Cortex of kidney (tissue), 1 donor: ENCODE results near the gene SHMT1.
"Not testable (repeated sequence)": the region's sequence is repeated elsewhere in the genome, so short reads cannot be mapped to it uniquely, and the experiment has no call there.

ENCODE experiments used
- DNase-seq: peaks from one replicate; lab custom pipeline; 2025; lab: John Stamatoyannopoulos, UW

Gene SHMT1

DNA sequence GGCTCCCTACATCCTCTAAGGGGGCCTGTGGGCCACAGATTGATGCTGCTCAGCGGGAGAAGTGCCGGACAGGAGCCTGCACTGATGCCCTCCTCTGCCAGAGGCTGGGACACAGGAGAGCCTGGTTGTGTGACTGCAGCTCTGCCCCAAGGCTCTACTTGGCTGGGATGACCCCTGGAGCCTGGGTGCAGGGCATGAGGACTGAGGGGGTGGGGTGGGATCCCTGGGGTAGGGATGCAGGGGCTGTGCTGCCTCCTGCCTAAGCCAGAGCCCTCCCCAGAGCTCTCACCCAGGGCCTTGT is 14.8 kb upstream of the SHMT1 start:
- DNase-seq = no peak

DNA sequence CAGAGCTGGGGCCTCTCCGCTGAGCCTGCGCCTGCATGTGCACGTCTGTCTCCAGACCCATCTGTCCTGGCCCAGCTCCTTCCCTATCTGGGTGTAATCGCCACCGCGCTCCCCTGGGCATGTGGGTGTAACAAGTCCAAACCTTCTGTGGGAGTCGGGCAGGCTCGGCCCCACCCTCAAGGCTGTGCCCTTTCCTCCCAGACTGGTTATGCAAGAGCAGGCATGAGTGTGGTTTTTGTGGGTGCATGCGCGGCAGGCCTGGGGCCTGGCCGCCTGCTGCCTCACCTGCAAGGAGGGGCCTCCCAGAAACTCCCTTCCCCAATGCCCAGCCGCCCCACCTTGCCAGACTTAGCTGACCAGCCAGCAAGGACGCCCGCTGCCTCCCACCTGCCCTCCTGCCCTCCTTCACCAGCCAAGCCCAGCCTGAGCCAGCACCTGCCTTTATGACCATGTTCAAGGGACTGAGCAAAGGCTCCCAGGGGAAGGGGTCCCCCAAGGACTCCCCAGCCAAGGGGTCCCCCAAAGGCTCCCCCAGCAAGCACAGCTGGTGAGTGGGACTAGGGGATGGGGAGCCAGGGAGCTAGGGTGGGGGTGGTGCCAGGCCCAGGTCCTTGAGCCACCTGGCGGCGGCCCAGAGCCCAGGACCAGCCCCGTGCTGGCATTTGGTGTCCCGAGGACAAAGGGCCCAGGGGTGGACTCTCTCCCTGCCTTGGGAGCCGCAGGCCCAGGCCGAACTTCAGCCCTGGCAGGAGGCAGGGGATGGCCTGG is 14.3 kb upstream of the SHMT1 start, which contains the start of gene EVPLL:
Gene EVPLL (plus strand): TSS at position 342 of the 768 bp plus-strand sequence. CDS start 3,160 bp downstream, outside the sequence.
- no peak for DNase-seq

DNA sequence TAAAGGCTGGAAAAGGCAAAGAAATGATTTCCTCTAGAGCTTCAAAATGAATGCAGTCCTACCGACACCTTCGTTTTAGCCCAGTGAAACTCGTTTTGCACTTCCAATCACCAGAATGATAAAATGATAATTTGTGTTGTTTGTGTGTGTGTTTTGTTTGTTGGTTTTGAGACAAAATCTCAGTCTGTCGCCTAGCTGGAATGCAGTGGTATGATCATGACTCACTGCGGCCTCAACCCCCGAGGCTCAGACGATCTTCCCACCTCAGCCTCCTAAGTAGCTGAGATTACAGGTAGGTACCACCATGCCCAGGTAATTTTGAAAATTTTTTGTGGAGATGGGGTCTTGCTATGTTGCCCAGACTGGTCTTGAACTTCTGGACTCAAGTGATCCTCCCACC is 10.9 kb upstream of the SHMT1 start:
- no peak for DNase-seq

GRCh38 chr17:18373181-18373580 is 9.8 kb upstream of the SHMT1 start:
- DNase-seq = not testable (repeated sequence)

GRCh38 chr17:18371455-18371854 is 8.1 kb upstream of the SHMT1 start:
- DNase-seq = no peak

DNA sequence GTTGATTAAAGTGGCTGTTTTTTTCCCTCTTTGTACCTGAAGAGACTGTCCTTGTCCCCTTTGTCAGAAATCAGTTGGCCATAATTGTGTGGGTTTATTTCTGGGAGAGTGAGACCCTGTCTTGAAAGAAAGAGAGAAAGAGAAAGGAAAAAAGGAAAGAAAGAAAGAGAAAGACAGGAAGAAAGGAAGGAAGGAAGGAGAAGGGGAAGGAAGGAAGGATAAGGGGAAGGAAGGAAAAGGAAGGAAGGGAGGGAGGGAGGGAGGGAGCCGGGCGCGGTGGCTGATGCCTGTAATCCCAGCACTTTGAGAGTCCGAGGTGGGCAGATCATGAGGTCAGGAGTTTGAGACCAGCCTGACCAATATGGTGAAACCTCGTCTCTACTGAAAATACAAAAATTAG is 7.4 kb upstream of the SHMT1 start:
- DNase-seq = no peak

DNA sequence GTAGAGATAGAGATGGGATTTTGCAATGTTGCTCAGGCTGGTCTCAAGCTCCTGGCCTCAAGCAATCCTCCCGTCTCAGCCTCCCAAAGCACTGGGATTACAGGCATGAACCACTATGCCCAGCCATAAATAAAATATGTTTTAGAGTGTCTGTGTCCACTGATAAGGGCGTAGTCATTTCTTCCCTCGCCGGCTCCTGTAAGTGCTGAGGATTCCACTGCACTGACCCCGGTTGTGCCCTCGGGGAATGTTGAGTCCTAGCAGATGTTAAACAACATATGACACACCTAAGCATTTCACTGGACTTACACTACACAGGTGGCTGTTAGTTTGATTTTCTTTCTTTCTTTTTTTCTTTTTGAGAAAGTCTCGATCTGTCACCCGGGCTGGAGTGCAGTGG is 5.6 kb upstream of the SHMT1 start:
- DNase-seq = no peak

DNA sequence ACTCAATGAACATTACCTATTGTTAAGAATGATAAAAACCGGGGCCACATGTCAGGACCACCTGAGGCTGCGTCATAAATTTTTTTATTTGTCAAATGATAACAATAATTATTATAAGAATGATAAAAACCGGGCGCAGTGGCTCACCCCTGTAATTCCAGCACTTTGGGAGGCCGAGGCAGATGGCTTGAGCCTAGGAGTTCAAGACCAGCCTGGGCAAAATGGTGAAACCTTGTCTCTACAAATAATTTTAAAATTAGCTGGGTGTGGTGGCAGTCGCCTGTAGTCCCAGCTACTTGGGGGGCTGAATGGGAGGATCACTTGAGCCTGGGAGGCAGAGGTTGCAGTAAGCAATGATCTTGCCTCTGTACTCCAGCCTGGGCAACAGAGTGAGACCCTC is 816 bp upstream of the SHMT1 start:
- no peak for DNase-seq

DNA sequence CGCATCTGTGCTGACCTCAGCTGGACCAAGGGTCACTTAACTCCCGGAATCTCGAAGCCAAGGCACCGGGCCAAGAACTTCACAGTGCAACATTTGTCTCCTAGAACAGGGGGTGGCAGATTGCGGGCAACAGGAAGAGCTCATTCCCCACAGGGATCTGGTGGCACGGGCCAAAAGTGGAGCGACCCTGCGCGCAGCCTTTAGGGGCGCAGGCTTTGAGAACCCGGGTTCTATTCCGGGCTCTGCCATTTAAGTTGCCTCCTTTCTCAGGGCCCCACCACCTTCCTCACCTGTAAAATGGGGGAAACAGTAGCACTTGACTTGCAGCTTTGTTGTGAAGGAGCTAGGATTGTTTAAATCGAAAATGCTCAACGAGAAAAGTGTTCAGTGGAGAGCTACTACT is 651 bp downstream of the SHMT1 start:
- DNase-seq = no peak

DNA sequence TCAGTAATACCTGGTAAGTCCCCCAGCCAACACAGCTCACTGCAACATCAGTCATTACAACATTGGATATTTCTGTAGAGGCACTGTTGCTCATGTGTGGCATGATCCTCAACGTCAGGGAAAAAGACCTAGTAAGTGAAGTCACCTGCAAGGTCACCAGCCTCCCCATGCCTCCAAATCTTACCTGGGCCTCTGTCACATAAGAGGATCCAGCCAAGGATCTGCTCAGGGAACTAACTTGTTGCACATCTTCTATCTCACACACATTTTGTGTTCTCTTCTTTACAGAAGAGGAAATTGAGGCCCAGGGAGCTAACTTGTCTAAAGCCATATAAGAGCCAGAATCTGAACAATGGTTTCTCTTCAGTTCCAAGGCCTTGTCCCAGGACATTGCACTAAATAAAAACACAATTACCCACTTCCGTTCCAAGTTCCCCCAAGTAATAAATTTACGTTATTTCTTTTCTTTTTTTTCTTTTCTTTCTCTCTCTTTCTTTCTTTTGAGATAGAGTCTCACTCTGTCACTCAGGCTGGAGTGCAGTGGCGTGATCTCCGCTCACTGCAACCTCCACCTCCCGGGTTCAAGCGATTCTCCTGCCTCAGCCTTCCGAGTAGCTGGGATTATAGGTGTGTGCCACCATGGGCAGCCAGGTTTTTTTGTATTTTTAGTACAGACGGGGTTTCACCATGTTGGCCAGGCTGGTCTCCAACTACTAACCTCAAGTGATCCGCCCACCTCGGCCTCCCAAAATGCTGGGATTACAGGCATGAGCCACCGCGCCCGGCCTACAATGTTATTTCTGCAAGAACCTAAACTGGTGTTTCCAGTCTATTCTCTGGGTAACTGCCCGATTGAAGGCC is 1.3 kb downstream of the SHMT1 start:
- no peak for DNase-seq

DNA sequence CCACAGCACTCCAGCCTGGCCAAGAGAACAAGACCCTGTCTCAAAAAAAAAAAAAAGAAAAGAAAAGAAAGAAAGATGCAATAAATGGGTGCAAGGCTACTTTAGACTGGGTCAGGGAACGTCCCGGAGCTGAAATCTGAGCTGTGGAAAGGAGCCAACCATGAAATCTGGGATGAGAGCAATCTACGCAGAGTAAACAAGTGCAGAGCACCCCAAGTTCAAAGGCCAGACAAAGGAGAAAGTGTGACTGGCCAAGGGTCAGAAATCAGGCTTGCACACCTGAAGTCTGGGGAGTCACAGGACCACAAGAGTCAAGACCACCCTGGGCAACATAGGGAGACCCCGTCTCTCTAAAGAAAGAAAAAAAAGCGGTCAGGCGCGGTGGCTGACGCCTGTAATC is 2.8 kb downstream of the SHMT1 start:
- no peak for DNase-seq

DNA sequence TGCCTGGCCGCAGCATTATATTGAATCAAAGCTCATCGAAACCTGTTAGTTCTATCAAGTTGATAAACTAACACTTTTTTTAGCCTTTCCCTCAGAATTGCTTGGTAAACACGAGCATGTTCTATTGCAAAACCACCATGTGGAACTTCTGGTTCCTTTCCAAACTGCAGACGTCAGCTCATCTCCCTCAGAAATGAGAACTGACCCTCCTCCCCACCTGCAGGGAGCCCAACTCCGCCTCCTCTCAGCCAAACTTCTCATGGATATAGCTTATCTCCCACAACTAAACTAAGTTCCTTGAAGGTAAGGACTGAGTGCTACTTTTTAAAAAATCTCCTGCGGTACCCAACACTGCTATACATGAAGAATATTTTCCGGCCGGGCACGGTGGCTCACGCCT is 6.7 kb downstream of the SHMT1 start:
- no peak for DNase-seq

GRCh38 chr17:18353541-18353940 is 9.8 kb downstream of the SHMT1 start:
- DNase-seq = no peak

DNA sequence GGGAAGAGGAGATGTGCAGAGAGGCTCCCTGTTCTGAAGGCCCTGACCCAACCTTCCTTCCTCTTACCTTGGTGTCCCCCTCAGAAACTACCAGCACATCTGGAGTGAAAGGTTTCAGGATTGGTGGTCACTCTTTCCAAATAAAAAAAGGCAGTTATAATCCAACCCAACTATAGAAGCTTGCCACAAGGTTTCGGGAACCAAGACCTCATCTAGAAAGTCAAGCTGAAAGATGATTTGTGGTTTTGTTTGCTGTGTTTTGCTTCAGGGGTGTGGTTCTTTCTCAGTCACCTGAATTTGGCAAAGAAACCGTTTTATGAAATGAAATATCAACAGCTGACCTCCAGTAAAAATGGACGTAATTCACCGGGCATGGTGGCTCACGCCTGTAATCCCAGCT is 19.3 kb downstream of the SHMT1 start:
- DNase-seq = no peak

DNA sequence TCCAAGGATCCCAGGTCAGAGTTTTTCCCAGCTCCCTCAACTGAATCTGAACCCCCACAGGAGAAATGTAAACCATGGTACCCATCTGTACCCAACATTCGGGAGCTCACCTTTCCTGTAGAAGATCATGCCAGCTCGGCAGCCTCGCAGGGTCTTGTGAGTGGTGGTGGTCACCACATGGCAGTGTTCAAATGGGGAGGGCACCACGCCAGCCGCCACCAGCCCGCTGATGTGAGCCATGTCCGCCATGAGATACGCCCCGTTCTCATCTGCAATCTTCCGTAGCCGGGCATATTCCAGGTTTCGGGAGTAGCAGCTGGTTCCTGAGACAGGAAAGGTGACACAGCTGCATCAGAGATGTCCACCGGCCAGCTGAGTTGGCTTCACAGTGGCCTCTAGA is 23.4 kb downstream of the SHMT1 start:
- DNase-seq = no peak

DNA sequence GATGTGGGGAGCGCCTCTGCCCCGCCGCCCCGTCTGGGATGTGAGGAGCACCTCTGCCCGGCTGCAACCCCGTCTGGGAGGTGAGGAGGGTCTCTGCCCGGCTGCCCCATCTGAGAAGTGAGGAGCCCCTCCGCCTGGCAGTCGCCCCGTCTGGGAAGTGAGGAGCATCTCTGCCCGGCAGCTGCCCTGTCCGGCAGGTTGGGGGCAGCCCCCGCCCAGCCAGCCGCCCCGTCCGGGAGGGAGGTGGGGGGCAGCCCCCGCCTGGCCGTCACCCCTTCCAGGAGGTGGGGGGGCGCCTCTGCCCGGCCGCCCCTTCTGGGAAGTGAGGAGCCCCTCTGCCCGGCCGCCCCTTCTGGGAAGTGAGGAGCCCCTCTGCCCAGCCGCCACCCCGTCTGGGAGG is 25.2 kb downstream of the SHMT1 start:
- DNase-seq = not testable (repeated sequence)

- DNase-seq = no peak
Observed at GRCh38 chr17:18332909-18333489, 30.4 kb downstream of the SHMT1 start.

GRCh38 chr17:18331879-18332278 is 31.5 kb downstream of the SHMT1 start:
- DNase-seq = no peak

GRCh38 chr17:18328643-18329204 is 34.6 kb downstream of the SHMT1 start:
- no peak for DNase-seq

GRCh38 chr17:18327556-18327955 is 35.8 kb downstream of the SHMT1 start:
- no peak for DNase-seq

- no peak for DNase-seq
Observed at GRCh38 chr17:18327093-18327492, 36.3 kb downstream of the SHMT1 start.

GRCh38 chr17:18326572-18326971 is 36.8 kb downstream of the SHMT1 start:
- no peak for DNase-seq

DNA sequence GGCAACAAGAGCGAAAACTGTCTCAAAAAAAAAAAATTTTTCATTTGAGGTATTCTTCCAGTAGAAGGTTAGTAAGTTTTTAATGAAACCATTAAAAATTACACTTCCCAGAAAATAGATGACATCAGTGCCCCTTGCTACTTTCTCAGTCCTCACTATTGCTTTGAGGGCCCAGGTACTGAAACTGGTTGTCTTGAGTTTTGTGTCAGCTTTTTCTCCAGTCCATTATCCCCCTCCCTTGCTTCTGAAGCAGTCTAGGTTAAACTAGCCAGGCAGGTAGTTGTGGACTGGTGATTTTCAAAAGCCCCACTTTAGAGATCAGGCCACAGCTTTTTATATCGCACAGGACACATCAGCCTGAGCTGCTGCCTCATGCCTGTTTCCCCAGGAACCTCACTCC is 37.3 kb downstream of the SHMT1 start:
- no peak for DNase-seq
